ENCODE measurements around the gene SIRPB1. TPM values are rescaled to one million over a fixed set of nuclear protein-coding genes. Genes with fewer than 3 reads are reported as not detected.

The SIRPB1 gene
- total RNA-seq, 4 donors from 2014 or later, result under 0.01 to 4.0 (median 3.1) TPM

DNA sequence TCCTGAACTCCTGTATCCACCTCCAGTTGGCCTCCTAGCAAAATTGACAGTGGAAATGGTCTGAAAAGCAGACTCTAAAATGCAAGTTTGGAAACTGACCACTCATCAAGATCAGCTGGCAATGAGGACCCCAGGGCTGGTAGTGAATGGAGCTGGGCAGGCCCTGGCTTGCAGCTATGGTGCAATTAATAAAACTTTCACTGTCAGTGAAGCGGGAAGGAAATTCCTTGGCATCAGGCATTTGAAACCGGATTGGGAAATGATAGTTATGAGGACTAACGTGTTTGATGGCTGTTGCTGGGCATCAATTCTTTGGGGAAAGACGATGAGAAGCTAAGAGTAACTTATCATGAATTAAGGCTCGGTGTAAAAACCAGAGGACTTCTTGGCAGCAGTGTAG, 19.1 kb downstream of the SIRPB1 start:
- H3K27ac ChIP-seq (replicated peaks in 1 of 4), result no peak overlapping the region
- WGBS, result no CpG with 5 or more reads among the region's 5 CpGs
- intact Hi-C loops (cut with DNase I), result no loop called here
- TF ChIP-seq EP300 (IDR thresholded peaks at IDR 0.05), result no peak
- TF ChIP-seq POLR2AphosphoS5 (IDR thresholded peaks at IDR 0.05), result no peak
- TF ChIP-seq, protein P1, sequence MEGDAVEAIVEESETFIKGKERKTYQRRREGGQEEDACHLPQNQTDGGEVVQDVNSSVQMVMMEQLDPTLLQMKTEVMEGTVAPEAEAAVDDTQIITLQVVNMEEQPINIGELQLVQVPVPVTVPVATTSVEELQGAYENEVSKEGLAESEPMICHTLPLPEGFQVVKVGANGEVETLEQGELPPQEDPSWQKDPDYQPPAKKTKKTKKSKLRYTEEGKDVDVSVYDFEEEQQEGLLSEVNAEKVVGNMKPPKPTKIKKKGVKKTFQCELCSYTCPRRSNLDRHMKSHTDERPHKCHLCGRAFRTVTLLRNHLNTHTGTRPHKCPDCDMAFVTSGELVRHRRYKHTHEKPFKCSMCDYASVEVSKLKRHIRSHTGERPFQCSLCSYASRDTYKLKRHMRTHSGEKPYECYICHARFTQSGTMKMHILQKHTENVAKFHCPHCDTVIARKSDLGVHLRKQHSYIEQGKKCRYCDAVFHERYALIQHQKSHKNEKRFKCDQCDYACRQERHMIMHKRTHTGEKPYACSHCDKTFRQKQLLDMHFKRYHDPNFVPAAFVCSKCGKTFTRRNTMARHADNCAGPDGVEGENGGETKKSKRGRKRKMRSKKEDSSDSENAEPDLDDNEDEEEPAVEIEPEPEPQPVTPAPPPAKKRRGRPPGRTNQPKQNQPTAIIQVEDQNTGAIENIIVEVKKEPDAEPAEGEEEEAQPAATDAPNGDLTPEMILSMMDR (IDR thresholded peaks at IDR 0.05), result no peak
- TF ChIP-seq POLR2A (IDR thresholded peaks at IDR 0.05; ENCODE audit: low read depth), result no peak
- H3K9me3 ChIP-seq, result no peaks in the 10 kb centered on the region
- H3K4me3 ChIP-seq, result no peak overlapping the region
- no peak for DNase-seq (ENCODE audit: extremely low spot score)
- H3K27me3 ChIP-seq, result no peaks in the 10 kb centered on the region
- no peaks in the 10 kb centered on the region for H3K4me1 ChIP-seq
- no peaks in the 10 kb centered on the region for H3K36me3 ChIP-seq

DNA sequence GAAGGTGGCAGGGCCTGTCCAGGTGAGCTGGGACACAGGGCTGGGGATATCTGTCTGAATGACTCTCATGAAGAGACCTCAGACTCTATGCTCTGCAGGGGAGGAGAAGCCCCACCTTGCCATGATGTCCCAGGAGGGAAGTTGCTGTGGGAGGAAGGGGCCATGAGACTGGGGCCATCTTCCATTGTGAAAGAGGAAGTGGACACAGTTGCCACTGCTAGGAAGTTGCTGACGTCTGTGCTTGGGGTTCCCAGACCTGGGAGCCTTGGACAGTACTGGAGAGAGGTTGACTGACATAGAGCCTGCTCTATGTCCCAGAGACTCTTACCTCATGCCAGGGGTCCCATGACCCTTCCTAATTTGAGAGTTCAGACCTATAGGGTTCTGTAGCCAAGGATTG, 24.5 kb downstream of the SIRPB1 start:
- H3K4me3 ChIP-seq, result no peak overlapping the region
- TF ChIP-seq EP300 (IDR thresholded peaks at IDR 0.05) (no peak), POLR2A (IDR thresholded peaks at IDR 0.05; ENCODE audit: low read depth) (no peak), POLR2AphosphoS5 (IDR thresholded peaks at IDR 0.05) (no peak)
- TF ChIP-seq, protein P1 (IDR thresholded peaks at IDR 0.05), result no peak
- no peak overlapping the region for H3K27ac ChIP-seq (replicated peaks in 1 of 4)
- no peaks in the 10 kb centered on the region for H3K9me3 ChIP-seq
- H3K27me3 ChIP-seq, result no peaks in the 10 kb centered on the region
- intact Hi-C loops (cut with DNase I), result no loop called here
- no peaks in the 10 kb centered on the region for H3K4me1 ChIP-seq
- no peak for DNase-seq (ENCODE audit: extremely low spot score)
- no CpG with 5 or more reads among the region's 1 CpG for WGBS
- no peaks in the 10 kb centered on the region for H3K36me3 ChIP-seq

DNA sequence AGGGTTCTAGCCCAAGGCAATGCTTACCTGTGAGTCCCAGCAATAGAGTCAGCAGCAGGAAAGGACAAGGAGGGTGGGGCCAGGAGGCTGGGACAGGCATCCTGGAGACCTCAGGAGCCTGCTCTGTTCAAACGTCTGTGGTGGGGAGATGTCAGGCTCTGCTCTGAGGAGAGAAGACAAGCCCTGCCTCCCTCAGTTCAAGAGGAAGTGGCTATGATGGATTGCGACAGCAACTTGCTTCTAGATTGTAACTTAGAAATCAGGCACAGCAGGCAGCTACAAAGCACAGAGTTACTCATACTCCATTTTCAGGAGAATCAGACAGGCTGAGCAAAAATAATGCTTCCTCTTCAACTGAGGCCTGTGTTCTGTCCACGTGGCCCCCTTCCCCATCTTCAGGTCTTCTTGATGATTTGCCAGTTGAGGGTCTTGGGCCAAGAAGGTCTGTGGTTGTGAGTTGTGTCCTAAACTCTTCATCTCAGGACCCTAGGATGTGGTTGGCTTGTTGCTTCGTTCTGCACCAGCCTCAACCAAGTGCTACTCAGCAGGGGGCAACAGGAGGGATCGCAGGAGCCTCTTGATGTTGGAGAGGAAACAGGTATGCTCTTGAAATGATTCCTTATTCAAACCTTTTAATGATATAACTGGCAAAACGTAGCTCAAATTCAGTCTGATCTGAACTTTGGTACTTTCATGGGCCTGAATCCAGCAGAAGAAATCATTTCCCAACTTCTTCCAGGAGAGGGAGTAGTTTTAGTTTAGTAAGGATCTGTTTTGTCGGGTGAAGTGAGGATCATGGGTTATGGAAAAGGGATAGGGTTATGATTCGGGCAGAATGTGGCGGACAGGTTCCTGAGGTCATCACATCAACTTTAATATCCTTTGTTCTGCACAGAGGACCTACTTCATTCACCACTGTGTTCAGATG, 31.0 kb downstream of the SIRPB1 start:
- H3K36me3 ChIP-seq, result no peaks in the 10 kb centered on the region
- H3K27me3 ChIP-seq, result no peaks in the 10 kb centered on the region
- WGBS, result no CpG with 5 or more reads among the region's 9 CpGs
- H3K27ac ChIP-seq (replicated peaks in 1 of 4), result no peak overlapping the region
- no peak for DNase-seq (ENCODE audit: extremely low spot score)
- intact Hi-C loops (cut with DNase I), result no loop called here
- H3K9me3 ChIP-seq, result no peaks in the 10 kb centered on the region
- no peaks in the 10 kb centered on the region for H3K4me1 ChIP-seq
- H3K4me3 ChIP-seq, result no peak overlapping the region
- TF ChIP-seq POLR2AphosphoS5 (IDR thresholded peaks at IDR 0.05), result peak in 1 of 2 donors; percentile 13
- TF ChIP-seq, protein P1 (IDR thresholded peaks at IDR 0.05), result no peak

DNA sequence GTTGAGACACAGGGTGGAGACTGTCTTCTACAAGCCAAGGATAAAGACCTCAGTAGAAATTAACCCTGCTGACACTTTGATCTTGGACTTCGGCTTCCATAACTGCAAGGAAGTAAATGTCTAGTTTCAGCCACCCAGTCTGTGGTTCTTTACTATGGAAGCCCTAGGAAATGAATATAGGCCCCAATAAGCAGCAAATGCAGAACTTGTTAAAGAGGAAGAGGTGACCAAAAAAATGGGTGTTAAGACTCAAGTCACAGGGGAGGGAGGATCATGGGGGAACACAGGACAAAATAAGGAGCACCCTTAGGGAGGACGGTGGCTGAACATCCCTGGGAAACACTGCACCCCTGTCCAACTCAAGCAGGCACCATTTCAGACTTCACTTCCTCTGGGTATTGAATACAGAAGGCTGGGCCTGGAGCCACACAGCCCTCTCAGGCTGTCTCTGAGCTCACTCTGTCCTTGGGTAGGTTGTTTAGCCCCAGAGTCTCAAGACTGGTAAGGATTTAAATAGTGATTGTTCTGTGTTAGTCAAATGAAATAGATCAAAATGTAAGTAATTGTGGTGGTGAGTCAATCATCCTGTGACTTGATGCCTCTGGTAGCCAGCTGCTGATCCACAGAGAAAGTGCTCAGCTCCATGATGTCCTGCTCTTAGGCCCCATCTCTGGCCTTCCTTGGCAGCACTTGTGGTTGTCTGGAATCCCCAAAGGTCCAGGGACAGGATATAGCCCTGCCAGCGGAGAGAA, 31.9 kb downstream of the SIRPB1 start:
- Histone ChIP-seq H3K4me1 (no peaks in the 10 kb centered on the region), H3K4me3 (no peak overlapping the region), H3K9me3 (no peaks in the 10 kb centered on the region), H3K27me3 (no peaks in the 10 kb centered on the region), H3K27ac (replicated peaks in 1 of 4) (no peak overlapping the region), H3K36me3 (no peaks in the 10 kb centered on the region)
- DNase-seq (ENCODE audit: extremely low spot score), result no peak
- intact Hi-C loops (cut with DNase I), result no loop called here
- no CpG with 5 or more reads among the region's 3 CpGs for WGBS
- TF ChIP-seq, protein P1 (IDR thresholded peaks at IDR 0.05), result no peak
- TF ChIP-seq POLR2AphosphoS5 (IDR thresholded peaks at IDR 0.05) (no peak), POLR2A (IDR thresholded peaks at IDR 0.05; ENCODE audit: low read depth) (no peak), EP300 (IDR thresholded peaks at IDR 0.05) (no peak)

Data from esophagus muscularis mucosa (tissue), 4 donors.